MM.1S (cell line): ENCODE results near the gene BTBD3.

ENCODE experiments used
- DNase-seq: peaks from one replicate; pipeline ENCODE4 v3.0.0-alpha.2; 2015
- H2AFZ ChIP-seq: fragments of 300-600 bp; sonication (generic); 2 replicates; pipeline ENCODE4 v1.6.0; 2016; ENCODE audit warnings: antibody characterized with exemption, low read length
- H3F3A ChIP-seq: fragments of 300-600 bp; sonication (generic); 2 replicates; pipeline ENCODE4 v1.6.1; 2016; ENCODE audit warnings: mild to moderate bottlenecking, antibody characterized with exemption, low read length, moderate library complexity, mixed read lengths; ENCODE audit not compliant: insufficient read depth
- H3K27ac ChIP-seq: fragments of 300-600 bp; sonication (generic); 2 replicates; pipeline ENCODE4 v1.5.1; 2016; ENCODE audit warnings: mild to moderate bottlenecking, low read length
- H3K27me3 ChIP-seq: fragments of 300-600 bp; sonication (generic); replicated peaks from 2 replicates; pipeline ENCODE4 v1.6.0; 2016; ENCODE audit warnings: low read length; ENCODE audit not compliant: insufficient read depth
- H3K36me3 ChIP-seq: fragments of 300-600 bp; sonication (generic); replicated peaks from 2 replicates; pipeline ENCODE4 v1.6.1; 2016; ENCODE audit warnings: mild to moderate bottlenecking, low read length, mixed read lengths; ENCODE audit not compliant: insufficient read depth
- H3K4me1 ChIP-seq: fragments of 300-600 bp; sonication (generic); 2 replicates; pipeline ENCODE4 v1.6.1; 2016; ENCODE audit warnings: low read length, mixed read lengths
- H3K4me2 ChIP-seq: fragments of 300-600 bp; sonication (generic); 2 replicates; pipeline ENCODE4 v1.6.0; 2016; ENCODE audit warnings: low read depth, low read length
- H3K4me3 ChIP-seq: fragments of 300-600 bp; sonication (generic); 2 replicates; pipeline ENCODE4 v1.5.1; 2016; ENCODE audit warnings: low read length, mixed read lengths
- H3K79me2 ChIP-seq: fragments of 300-600 bp; sonication (generic); 2 replicates; pipeline ENCODE4 v1.6.1; 2016; ENCODE audit warnings: mixed run types, low read length, mixed read lengths
- H3K9ac ChIP-seq: fragments of 300-600 bp; sonication (generic); 2 replicates; pipeline ENCODE4 v1.6.1; 2016; ENCODE audit warnings: low read length, mixed read lengths
- H3K9me2 ChIP-seq: fragments of 300-600 bp; sonication (generic); replicated peaks from 2 replicates; pipeline ENCODE4 v1.6.1; 2016; ENCODE audit warnings: mild to moderate bottlenecking, low read length, mixed read lengths; ENCODE audit not compliant: insufficient read depth
- H3K9me3 ChIP-seq: fragments of 300-600 bp; sonication (generic); replicated peaks from 2 replicates; pipeline ENCODE4 v1.6.1; 2016; ENCODE audit warnings: mild to moderate bottlenecking, low read length, mixed read lengths; ENCODE audit not compliant: insufficient read depth
- H4K20me1 ChIP-seq: fragments of 300-600 bp; sonication (generic); 2 replicates; pipeline ENCODE4 v1.6.1; 2016; ENCODE audit warnings: mild to moderate bottlenecking, low read length, moderate library complexity, mixed read lengths; ENCODE audit not compliant: insufficient read depth
- CTCF ChIP-seq: fragments of 300-600 bp; sonication (generic); IDR thresholded peaks from 2 replicates; pipeline ENCODE4 v1.5.1; 2016; ENCODE audit warnings: antibody characterized with exemption, low read length, mixed read lengths
- EZH2 ChIP-seq: fragments of 300-600 bp; sonication (generic); optimal IDR thresholded peaks from 2 replicates; pipeline ENCODE3; 2017; ENCODE audit warnings: low read depth, mild to moderate bottlenecking, antibody characterized with exemption, low read length, mixed read lengths
- EZH2phosphoT487 ChIP-seq: fragments of 300-600 bp; sonication (generic); IDR thresholded peaks from 2 replicates; pipeline ENCODE4 v1.6.1; 2018; ENCODE audit warnings: antibody characterized with exemption, low read length

The BTBD3 gene

DNA sequence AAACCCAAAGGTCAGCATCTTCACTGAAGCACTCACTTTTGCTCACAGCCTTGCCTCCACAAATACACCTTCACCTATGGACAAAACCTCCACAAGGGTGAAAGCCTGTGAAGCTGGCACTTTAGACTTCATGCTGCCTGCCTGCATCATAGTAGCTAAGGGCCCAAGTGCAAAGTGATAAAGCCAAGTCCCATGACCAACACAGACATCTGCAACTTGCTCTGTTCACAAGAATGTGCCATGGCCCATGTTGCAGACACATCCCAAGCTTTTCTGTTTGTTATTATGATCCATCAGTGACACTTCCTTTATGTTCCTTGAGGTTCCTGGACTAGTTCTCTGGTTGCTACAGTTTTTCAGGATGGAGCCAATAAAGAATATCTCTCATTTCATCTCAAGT is 31.1 kb downstream of the BTBD3 start:
- Histone ChIP-seq H3K27me3 (no peaks in the 10 kb centered on the region), H2AFZ (no peak overlapping the region), H3K4me3 (no peak overlapping the region), H3K9ac (no peak overlapping the region), H3K9me3 (no peaks in the 10 kb centered on the region), H3K36me3 (no peaks in the 10 kb centered on the region), H3K9me2 (no peaks in the 10 kb centered on the region), H3K4me2 (no peak overlapping the region), H3K79me2 (no peaks in the 10 kb centered on the region), H4K20me1 (no peaks in the 10 kb centered on the region), H3F3A (no peaks in the 10 kb centered on the region), H3K4me1 (no peaks in the 10 kb centered on the region), H3K27ac (no peak overlapping the region)
- TF ChIP-seq EZH2phosphoT487 (no peak), CTCF (no peak)
- no peak for DNase-seq

DNA sequence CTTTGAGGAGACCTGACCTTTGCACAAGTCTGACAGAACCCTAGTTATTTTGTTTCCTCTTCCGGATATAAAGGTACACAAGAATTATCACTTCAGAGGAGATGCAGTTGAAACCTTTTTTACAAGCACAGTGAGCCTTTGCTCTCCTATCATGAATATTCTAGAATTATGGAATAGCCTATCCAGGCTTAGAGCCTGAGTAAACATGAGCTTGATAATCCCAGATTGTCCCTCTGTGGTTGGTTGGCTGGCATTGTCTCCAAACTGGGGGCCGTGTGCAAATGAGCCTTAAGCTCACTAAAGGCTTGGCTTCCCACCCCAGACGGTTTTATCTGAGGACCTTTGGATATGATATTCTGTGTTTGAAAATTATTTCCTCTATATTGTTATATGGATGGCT is 32.0 kb downstream of the BTBD3 start:
- no peak overlapping the region for H3K27ac ChIP-seq
- H3K4me3 ChIP-seq = no peak overlapping the region
- H4K20me1 ChIP-seq = no peaks in the 10 kb centered on the region
- H3K27me3 ChIP-seq = no peaks in the 10 kb centered on the region
- H3K9ac ChIP-seq = no peak overlapping the region
- no peaks in the 10 kb centered on the region for H3K9me2 ChIP-seq
- H3K4me2 ChIP-seq = no peak overlapping the region
- H3K9me3 ChIP-seq = no peaks in the 10 kb centered on the region
- no peak for TF ChIP-seq EZH2
- TF ChIP-seq CTCF = no peak
- TF ChIP-seq EZH2phosphoT487 = no peak
- H2AFZ ChIP-seq = no peak overlapping the region
- no peaks in the 10 kb centered on the region for H3F3A ChIP-seq
- no peaks in the 10 kb centered on the region for H3K79me2 ChIP-seq
- no peak for DNase-seq
- no peaks in the 10 kb centered on the region for H3K36me3 ChIP-seq
- H3K4me1 ChIP-seq = no peaks in the 10 kb centered on the region

- no peak for DNase-seq
- H3K9ac ChIP-seq = no peak overlapping the region
- H3K4me3 ChIP-seq = no peak overlapping the region
- no peaks in the 10 kb centered on the region for H3K4me1 ChIP-seq
- H3F3A ChIP-seq = no peaks in the 10 kb centered on the region
- H3K9me3 ChIP-seq = no peaks in the 10 kb centered on the region
- H2AFZ ChIP-seq = no peak overlapping the region
- no peak for TF ChIP-seq EZH2phosphoT487
- no peak for TF ChIP-seq EZH2
- no peak for TF ChIP-seq CTCF
- H3K9me2 ChIP-seq = no peaks in the 10 kb centered on the region
- no peaks in the 10 kb centered on the region for H3K36me3 ChIP-seq
- no peaks in the 10 kb centered on the region for H3K27me3 ChIP-seq
- no peaks in the 10 kb centered on the region for H4K20me1 ChIP-seq
- H3K27ac ChIP-seq = no peak overlapping the region
- H3K4me2 ChIP-seq = no peak overlapping the region
- no peaks in the 10 kb centered on the region for H3K79me2 ChIP-seq
Measured at GRCh38 chr20:11951696-11952095, 34.0 kb downstream of the BTBD3 start.
